Esophagus squamous epithelium (tissue), 4 donors: Measurements from ENCODE around the gene GNG2.

Experiments
- POLR2A ChIP-seq, 4 donors: fragments of 450-650 bp; IDR thresholded peaks; one replicate each; pipeline ENCODE4 v1.6.1; 2017; ENCODE audit warnings: antibody characterized with exemption in 4 of 4, mild to moderate bottlenecking in 4 of 4, moderate library complexity in 3 of 4
- TF ChIP-seq, protein P1 (sequence below), 6 experiments: fragments of 450-650 bp in 4 of 6; fragments of 200-600 bp in 2 of 6; sonication (generic) in 2 of 6; IDR thresholded peaks; one replicate each; pipeline ENCODE4 v1.5.1; 2016 to 2019; ENCODE audit warnings: antibody characterized with exemption in 6 of 6, mild to moderate bottlenecking in 4 of 6, moderate library complexity in 4 of 6

- TF ChIP-seq, protein P1, sequence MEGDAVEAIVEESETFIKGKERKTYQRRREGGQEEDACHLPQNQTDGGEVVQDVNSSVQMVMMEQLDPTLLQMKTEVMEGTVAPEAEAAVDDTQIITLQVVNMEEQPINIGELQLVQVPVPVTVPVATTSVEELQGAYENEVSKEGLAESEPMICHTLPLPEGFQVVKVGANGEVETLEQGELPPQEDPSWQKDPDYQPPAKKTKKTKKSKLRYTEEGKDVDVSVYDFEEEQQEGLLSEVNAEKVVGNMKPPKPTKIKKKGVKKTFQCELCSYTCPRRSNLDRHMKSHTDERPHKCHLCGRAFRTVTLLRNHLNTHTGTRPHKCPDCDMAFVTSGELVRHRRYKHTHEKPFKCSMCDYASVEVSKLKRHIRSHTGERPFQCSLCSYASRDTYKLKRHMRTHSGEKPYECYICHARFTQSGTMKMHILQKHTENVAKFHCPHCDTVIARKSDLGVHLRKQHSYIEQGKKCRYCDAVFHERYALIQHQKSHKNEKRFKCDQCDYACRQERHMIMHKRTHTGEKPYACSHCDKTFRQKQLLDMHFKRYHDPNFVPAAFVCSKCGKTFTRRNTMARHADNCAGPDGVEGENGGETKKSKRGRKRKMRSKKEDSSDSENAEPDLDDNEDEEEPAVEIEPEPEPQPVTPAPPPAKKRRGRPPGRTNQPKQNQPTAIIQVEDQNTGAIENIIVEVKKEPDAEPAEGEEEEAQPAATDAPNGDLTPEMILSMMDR (IDR thresholded peaks at IDR 0.05), result no peak
- TF ChIP-seq POLR2A (IDR thresholded peaks at IDR 0.05), result no peak
These were observed 68.2 kb downstream of the GNG2 start for GRCh38 chr14:51928568-51928967.
